WTC11 (cell line): Measurements from ENCODE around the gene DDIAS.

ENCODE experiments used
- CTCF ChIP-seq: fragments of 200-600 bp; IDR thresholded peaks from 2 replicates; pipeline ENCODE4 v1.8.0; 2022; ENCODE audit warnings: antibody characterized with exemption
- ESRRA ChIP-seq: sonication (generic); formaldehyde crosslinking; IDR thresholded peaks from 2 replicates; pipeline ENCODE4 v1.8.1; 2022; ENCODE audit warnings: mild to moderate bottlenecking, missing genetic modification reagents, borderline replicate concordance
- FOXP1 ChIP-seq: sonication (generic); formaldehyde crosslinking; IDR thresholded peaks from 2 replicates; pipeline ENCODE4 v1.8.0; 2022; ENCODE audit warnings: missing genetic modification reagents, mild to moderate bottlenecking, moderate library complexity, borderline replicate concordance
- TEAD4 ChIP-seq: sonication (generic); formaldehyde crosslinking; IDR thresholded peaks from 2 replicates; pipeline ENCODE4 v1.8.0; 2022; ENCODE audit warnings: mild to moderate bottlenecking, missing genetic modification reagents
- USF2 ChIP-seq: sonication (generic); formaldehyde crosslinking; IDR thresholded peaks from 2 replicates; pipeline ENCODE4 v1.8.1; 2023; ENCODE audit warnings: mild to moderate bottlenecking, missing genetic modification reagents, moderate library complexity

- TF ChIP-seq FOXP1 (CRISPR knock-in tag) (no peak), CTCF (no peak), USF2 (CRISPR knock-in tag) (no peak), TEAD4 (CRISPR knock-in tag) (no peak), ESRRA (CRISPR knock-in tag) (no peak)
These were observed 41.8 kb upstream of the DDIAS start for GRCh38 chr11:82859750-82860149.
